AG09319 (cell line): ENCODE data around the gene CNMD.

Experiments used
- DNase-seq: peaks from one replicate; pipeline ENCODE4 v3.0.0-alpha.2; 2010; ENCODE audit warnings: low read depth; ENCODE audit errors: extremely low read depth
- CTCF ChIP-seq: IDR thresholded peaks from 2 replicates; pipeline ENCODE4 v1.5.1; 2011; ENCODE audit warnings: low read depth, mild to moderate bottlenecking, inconsistent platforms, low read length, moderate library complexity

CNMD gene

GRCh38 chr13:52664272-52664671 lies 75.3 kb downstream of the CNMD start:
- no peak for DNase-seq
- no peak for TF ChIP-seq CTCF

GRCh38 chr13:52659340-52659739 lies 80.3 kb downstream of the CNMD start:
- TF ChIP-seq CTCF = no peak
- no peak for DNase-seq
